GM19025 (cell line): ENCODE results near the gene OOSP2.
"Not testable (repeated sequence)": the region's sequence is repeated elsewhere in the genome, so short reads cannot be mapped to it uniquely, and the experiment has no call there.

Experiments
- ATAC-seq: cut with Tn5 transposase; IDR thresholded peaks from one replicate; pipeline ENCODE4 v1.9.1; 2021; ENCODE audit warnings: mild to moderate bottlenecking, low read depth, moderate library complexity; ENCODE audit not compliant: unreplicated experiment

Gene OOSP2

DNA sequence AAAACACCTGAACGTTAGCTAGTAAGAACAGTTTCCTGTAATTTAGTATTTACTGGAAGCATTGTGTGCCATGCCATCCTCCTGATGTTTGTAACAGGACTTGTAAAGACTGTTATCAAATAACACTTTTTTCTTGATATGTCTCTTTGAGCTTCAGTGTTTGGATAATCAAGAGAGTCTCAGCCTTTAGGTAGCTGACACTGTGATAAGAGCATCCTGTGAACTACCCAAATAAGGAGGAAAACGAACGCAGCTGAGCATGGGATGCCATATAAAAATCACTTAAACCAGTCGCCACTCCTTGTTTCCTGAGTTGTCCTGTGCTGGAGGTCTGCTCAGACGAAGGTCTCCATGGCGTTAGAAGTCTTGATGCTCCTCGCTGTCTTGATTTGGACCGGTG lies at the start of gene OOSP2:
Gene OOSP2, plus strand, starts transcription at position 301 of the 400 bp plus-strand sequence. Its CDS starts 51 bp downstream, at position 352.
- ATAC-seq, result no peak

- ATAC-seq, result no peak
Measured at GRCh38 chr11:59990421-59990820, 49.8 kb upstream of the OOSP2 start.

DNA sequence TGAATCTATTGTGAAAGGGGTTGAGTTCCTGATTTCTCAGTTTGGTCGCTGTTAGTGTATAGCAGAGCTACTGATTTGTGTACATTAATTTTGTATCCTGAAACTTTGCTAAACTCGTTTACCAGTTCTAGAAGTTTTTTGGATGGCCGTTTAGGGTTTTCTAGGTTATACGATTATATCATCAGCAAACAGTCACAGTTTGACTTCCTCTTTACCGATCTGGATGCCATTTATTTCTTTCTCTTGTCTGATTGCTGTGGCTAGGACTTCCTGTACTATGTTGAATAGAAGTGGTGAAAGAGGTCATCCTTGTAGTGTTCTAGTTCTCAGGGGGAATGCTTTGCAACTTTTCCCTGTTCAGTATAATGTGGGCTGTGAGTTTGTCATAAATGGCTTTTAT lies 47.8 kb upstream of the OOSP2 start:
- ATAC-seq, result no peak

GRCh38 chr11:59997800-59998199 lies 42.4 kb upstream of the OOSP2 start:
- ATAC-seq, result no peak

- no peak for ATAC-seq
Measured at GRCh38 chr11:59999691-60000090, 40.5 kb upstream of the OOSP2 start.

DNA sequence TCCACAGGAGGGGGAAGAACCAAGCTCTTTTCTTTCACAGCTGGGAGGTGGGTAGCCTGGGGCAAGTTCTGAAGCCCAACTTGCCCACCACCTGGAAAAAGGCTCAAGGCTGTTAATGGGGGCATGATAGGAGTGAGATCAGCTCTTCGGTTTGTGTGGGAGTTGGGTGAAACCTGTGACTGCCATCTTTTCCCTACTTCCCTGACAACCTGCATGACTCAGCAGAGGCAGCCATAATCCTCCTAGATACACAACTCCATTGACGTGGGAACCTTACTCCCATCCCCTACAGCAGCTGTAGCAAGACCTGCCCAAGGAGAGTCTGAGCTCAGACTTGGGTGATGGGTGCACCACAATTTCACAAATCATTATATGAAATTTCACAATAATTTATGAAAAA lies 36.5 kb upstream of the OOSP2 start:
- no peak for ATAC-seq

- ATAC-seq, result no peak
Measured at GRCh38 chr11:60005360-60005759, 34.8 kb upstream of the OOSP2 start.

- no peak for ATAC-seq
Measured at GRCh38 chr11:60016881-60017280, 23.3 kb upstream of the OOSP2 start, which contains the start of gene OOSP4B. TSS of gene OOSP4B (plus strand) at chr11:60017181.

- no peak for ATAC-seq
Measured at GRCh38 chr11:60018058-60018457, 22.2 kb upstream of the OOSP2 start.

DNA sequence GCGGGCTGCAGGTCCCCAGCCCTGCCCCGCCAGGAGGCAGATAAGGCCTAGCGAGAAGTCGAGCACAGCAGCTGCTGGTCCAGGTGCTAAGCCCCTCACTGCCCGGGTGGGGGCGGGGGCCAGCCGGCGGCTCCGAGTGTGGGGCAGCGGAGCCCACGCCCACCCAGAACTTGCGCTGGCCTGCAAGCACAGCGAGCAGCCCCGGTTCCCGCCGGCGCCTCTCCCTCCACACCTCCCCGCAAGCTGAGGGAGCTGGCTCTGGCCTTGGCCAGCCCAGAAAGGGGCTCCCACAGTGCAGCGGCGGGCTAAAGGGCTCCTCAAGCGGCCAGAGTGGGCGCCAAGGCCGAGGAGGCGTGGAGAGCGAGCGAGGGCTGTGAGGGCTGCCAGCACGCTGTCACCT lies 19.8 kb upstream of the OOSP2 start:
- not testable (repeated sequence) for ATAC-seq

DNA sequence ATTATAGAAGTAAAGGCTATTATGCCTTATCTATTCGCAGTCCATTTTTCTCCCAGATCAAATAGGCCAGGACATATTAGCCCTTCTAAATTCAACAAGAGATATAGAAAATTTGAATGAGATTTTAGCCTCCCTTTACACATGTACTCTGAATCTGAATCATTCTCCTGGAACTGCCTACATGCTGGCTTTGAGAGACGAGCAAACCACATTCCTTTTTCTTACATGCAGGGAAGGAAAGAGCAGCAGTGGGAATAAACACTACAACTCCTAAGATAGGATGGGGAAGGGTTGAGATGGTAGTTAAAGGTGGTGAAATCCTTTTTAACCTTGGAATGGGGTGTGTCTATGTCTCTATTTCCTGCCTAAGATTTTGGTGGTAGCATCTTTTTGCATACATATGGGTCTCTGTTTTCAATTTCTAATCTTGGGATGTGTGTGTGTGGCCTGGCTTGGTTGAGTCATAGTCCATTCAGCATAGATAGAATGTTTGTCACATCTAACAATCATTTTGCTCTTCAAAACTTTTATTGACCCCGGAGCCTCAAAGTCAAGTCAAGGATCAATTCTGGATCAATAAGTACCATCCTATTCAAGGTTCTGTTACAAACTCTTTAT lies 11.1 kb upstream of the OOSP2 start:
- no peak for ATAC-seq

GRCh38 chr11:60050422-60050821 lies 10.2 kb downstream of the OOSP2 start:
- ATAC-seq, result not testable (repeated sequence)

GRCh38 chr11:60050839-60051238 lies 10.6 kb downstream of the OOSP2 start:
- not testable (repeated sequence) for ATAC-seq

- no peak for ATAC-seq
Measured at GRCh38 chr11:60056349-60056969, 16.2 kb downstream of the OOSP2 start, which contains the start of gene MS4A3. TSS of gene MS4A3 (plus strand) at chr11:60056665. CDS start at chr11:60061161, 4,496 bp downstream.

DNA sequence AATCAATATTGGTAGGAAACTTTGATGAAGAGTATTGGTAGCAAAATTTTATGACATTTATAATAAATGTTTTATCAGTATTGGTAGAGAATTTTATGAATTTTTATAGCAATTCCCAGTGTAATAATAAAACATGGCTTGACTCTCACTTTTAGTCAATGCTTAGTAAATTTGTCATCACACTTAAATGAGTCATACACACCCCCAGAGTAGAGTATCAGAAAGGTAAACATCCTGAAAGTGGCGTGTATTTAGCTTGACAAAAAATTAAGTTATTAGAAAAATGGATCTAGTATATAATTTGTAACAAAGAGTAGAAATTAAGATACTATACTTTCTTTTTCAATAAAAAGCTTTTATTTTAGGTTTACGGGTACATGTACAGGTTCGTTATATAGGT lies 18.8 kb downstream of the OOSP2 start:
- no peak for ATAC-seq

- no peak for ATAC-seq
Measured at GRCh38 chr11:60059521-60060240, 19.5 kb downstream of the OOSP2 start.

- ATAC-seq, result no peak
Measured at GRCh38 chr11:60064111-60064510, 23.9 kb downstream of the OOSP2 start.

- no peak for ATAC-seq
Measured at GRCh38 chr11:60065801-60066200, 25.6 kb downstream of the OOSP2 start.

- no peak for ATAC-seq
Measured at GRCh38 chr11:60069450-60069849, 29.2 kb downstream of the OOSP2 start.

DNA sequence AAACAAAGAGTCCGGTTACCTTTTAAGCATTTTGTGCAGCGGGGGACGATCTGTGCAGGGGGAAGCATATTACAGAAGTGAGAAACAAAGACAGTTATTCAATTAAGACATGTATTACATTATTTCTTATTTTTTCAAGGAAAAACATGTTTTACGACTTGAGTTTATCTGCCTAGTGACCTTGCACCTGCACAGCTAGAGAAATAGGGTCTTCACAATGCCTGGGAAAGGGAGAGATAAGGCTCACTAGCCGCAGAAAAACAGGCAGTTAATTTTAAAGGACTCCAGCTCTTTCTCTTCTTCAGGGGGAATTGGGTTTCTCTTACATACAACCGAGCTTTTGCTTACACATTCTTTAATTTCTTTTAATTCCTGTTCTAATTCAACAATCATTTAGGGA lies 31.4 kb downstream of the OOSP2 start:
- ATAC-seq, result not testable (repeated sequence)

- ATAC-seq, result no peak
Measured at GRCh38 chr11:60077216-60077817, 37.1 kb downstream of the OOSP2 start.
